ENCODE data around the gene TRAP1.

- no peak for TF ChIP-seq CTCF (IDR thresholded peaks at IDR 0.05)
- TF ChIP-seq EP300 (IDR thresholded peaks at IDR 0.05) = no peak
These were observed 491 bp downstream of the TRAP1 start for GRCh38 chr16:3716831-3717234.

All from stomach (tissue), 4 donors.